CMK (cell line): ENCODE measurements around the gene NEAT1.

Source experiments
- DNase-seq: peaks from one replicate; pipeline ENCODE4 v3.0.0-alpha.2; 2010; ENCODE audit warnings: low read depth

NEAT1 gene

DNA sequence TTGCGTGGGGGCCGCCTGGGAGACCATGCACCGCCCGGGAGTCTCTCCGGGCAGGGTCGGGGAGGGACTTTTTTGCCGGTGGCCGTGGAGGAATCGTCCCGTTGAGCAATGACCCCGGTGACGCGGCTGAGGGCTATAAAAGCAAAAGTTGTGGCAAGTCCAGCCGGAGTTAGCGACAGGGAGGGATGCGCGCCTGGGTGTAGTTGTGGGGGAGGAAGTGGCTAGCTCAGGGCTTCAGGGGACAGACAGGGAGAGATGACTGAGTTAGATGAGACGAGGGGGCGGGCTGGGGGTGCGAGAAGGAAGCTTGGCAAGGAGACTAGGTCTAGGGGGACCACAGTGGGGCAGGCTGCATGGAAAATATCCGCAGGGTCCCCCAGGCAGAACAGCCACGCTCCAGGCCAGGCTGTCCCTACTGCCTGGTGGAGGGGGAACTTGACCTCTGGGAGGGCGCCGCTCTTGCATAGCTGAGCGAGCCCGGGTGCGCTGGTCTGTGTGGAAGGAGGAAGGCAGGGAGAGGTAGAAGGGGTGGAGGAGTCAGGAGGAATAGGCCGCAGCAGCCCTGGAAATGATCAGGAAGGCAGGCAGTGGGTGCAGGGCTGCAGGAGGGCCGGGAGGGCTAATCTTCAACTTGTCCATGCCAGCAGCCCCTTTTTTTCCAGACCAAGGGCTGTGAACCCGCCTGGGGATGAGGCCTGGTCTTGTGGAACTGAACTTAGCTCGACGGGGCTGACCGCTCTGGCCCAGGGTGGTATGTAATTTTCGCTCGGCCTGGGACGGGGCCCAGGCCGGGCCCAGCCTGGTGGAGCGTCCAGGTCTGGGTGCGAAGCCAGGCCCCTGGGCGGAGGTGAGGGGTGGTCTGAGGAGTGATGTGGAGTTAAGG lies at the start of gene NEAT1:
TSS of gene NEAT1 (plus strand) at position 166 of the 883 bp plus-strand sequence.
- peak; percentile 99 for DNase-seq

DNA sequence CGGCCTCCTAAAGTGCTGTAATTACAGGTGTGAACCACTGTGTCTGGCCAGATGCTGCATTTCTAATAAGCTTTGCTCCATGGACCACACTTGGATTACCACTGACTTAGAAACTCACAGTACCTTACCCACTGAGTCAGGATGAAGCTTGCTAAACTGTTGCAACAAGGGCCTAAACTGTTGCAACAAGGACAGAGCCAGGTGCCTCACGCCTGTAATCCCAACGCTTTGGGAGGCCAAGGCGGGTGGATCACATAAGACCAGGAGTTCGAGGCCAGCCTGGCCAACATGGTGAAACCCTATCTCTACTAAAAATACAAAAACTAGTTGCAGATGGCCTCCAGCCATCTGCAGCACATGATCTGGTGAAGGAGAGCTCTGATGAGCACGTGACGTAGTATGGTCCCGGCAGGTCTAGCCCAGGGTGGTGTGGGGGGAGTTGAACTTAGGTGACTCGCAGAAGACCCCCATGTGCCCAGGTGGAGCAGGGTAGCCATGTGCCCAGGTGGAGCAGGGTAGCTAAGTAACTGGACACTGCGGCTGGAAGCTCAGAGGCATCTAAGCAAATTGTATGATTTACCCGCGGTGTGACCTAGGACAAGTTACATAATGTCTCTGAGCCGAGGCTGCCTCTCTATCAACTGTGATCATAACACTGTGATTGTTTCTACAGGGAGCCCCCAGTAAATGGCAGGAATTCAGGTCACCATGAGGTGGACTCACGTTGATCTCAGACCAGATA lies 48.6 kb upstream of the NEAT1 start:
- DNase-seq = no peak

- DNase-seq = no peak
These were observed 47.6 kb upstream of the NEAT1 start for GRCh38 chr11:65375012-65375411.

- no peak for DNase-seq
These were observed 46.4 kb upstream of the NEAT1 start for GRCh38 chr11:65376138-65376713.

DNA sequence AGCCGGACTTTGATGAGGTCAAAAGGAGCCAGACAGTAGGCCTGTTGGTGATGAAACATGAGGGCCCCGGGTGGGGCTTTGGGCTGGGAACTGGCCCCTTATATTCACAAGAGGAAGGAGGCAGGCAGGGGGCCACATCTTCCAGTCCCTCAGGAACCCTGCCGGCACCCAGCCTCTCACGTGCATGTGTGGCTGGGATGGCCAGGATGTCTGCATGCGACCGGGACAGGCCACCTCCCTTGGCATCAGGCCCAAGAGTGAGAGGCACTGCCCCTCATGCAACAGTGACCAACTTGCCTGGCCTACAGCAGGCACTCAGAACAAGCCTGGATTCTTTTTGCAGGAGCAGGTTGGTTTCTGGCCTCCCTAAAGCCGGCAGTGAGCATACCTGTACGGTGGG lies 45.6 kb upstream of the NEAT1 start:
- DNase-seq = no peak

DNA sequence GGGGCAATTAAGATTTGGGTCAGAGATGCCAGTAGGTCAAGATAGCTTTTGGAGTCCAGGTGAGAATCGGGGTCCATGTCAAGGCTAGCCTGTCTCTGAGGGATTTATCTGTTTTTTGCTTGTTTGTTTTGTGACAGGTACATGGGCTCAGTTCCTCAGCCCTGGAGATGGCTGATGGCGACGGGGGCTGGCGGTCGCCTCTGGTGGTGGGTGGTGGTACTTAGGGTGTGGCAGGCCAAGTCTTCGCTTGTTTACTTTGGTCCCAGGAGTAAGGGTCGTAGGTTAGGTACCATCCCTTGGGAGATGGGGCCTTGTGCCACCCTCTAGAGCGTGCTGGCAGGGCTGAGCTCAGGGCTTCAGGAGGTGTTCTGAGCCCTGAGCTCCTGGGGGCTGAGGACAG lies 44.8 kb upstream of the NEAT1 start:
- no peak for DNase-seq

DNA sequence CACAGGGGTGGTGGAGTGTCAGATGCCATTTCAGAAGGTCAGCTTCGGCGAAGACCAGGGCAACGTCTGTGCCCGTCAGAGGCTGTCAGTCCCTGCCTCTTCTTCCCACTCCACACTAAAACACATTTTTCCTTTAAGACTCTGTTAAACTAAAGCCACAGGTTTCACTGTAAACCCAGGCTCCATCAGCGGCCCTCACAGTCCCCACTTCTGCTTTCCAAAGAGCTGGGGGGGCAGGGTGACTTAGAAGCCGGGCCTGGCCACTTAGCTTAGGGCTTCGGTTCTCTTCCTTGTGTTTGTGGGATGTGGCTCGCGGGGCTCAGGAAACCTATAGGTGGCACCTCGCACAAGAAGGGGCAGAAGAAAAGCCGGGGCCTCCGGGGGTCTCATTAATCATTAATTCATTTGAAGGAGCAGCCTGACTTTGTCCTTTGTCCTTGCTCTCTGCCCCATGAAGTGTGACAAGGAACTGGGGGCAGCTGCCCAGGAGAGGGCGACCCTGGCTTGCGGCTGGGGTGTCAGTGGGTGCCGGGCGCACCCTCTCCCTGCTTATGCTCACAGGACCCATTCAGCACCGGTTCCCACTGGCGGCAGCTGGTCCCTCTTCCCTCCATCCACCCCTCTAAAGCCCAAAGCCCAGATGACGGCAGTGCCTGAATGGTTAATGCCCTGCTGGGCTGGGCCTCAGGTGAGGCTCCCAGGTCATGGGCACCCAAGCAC lies 44.2 kb upstream of the NEAT1 start:
- no peak for DNase-seq

DNA sequence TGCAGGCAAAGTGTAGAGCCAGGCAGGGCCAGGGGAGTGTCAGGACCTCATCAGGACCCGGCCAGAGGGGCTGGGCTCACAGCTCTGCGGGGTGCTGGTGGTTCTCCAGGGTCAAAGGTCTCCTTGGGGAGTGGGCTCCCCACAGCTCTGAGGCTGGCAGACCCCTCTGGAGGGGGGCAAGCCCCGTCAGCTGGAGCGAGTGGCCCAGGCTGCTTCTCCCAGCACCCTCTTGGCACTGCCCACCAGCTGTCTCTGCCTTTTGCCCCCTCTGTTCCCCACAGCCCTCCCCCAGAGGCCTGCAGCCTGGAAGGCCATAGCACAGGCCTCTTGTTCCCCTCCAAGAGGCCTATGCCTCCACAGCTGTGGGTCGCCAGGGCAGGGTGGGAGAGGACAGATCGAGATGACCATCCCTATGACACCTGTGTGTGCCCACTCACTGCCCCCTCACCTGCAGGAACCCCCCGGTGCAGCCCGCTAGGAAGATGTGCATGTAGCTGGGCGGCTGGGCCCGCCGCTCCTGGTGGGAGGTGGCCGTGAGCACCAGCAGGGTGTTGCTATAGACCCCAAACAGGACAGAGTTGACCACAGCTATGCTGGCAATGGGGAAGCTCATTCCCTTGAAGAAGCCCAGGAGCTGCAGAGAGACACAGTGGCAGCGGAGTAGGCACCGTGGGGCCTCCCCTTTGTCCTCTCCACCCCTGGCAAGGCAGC lies 43.5 kb upstream of the NEAT1 start:
- DNase-seq = no peak

DNA sequence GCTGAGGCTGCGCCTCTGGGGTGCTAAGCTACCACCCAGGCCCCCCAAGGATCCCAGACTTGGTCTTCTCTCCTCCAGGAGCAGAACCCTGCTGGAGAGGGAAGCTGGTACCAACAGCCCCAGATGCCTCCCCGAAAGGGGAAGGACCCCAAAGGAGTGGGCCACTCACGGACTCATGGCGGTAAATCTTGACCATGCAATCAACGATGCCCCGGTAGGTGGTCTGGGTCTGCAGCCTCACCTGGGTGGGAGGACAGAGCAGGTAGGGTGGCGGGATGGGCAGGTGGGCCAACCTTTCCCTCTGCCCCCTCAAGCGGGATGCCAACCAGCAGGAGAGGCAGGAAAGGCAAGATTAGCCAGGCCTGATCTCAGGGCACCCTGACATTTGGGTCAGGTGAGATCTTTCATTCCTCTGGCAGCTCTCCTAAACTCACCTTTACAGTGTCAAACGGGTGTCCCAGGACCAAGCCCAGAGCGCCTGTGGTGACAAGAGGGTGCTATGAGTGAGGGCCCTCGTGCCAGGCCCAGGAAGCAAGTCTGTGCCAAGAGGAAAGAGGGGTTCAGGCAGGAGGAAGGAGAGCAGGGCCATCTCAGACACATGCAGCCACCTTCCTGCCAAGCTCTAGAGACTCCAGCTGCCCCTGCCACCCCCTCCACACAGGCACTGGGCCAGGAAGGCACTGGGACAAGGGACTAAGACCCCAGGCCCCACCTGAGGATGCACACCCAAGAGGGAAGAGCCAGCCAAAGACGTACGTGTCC lies 42.7 kb upstream of the NEAT1 start:
- DNase-seq = no peak

DNA sequence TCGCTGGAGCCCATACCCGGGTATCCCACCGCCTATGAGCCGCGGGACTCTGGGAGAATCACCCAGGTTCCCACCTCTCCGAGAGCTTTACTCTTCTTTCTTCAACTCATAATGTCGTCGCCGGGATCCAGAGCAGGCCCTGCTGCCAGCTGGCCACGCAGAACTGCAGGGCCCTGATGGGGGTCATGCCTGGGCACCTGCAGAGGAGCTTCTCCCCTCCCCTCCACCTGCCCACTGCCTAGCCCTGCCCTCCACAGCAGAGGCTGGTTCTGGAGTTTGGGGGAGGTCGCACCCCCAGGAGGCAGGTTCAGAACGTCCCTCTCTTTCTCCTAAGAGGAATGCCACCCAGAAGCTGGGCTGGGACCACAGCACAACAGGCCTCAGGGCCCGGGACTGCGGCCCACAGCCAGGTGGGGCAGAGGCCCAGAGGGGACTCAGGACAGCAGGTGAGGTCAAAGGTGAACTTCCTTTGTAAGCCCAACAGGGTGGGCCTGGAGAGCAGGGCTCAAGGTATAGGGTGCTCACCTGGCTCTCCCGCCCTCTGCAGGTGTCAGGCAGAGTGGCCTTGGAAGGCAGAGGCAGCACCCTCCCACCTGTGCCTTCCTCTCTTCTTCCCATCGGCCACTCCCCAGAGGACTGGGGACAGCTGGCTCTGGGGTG lies 42.0 kb upstream of the NEAT1 start:
- no peak for DNase-seq

DNA sequence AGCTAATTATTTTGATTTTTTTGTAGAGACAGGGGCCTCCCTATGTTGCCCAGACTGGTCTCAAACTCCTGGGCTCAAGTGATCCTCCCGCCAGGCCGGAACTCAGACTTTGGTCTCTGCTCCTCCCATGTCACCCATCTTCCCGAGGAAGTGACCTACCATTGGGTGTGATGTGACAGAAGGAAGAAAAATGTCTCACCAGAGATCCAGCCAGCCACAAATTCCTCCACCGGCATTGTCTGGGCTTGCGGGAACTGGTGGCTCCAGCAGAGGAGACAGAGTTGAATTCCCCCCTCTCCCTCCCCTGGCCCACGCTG lies 40.9 kb upstream of the NEAT1 start:
- DNase-seq = peak; percentile 62

GRCh38 chr11:65382033-65382803 lies 40.4 kb upstream of the NEAT1 start, which contains the start of gene SLC25A45:
Gene SLC25A45 (minus strand): TSS chr11:65382646. CDS start chr11:65381951, 695 bp downstream.
- DNase-seq = peak; percentile 89

DNA sequence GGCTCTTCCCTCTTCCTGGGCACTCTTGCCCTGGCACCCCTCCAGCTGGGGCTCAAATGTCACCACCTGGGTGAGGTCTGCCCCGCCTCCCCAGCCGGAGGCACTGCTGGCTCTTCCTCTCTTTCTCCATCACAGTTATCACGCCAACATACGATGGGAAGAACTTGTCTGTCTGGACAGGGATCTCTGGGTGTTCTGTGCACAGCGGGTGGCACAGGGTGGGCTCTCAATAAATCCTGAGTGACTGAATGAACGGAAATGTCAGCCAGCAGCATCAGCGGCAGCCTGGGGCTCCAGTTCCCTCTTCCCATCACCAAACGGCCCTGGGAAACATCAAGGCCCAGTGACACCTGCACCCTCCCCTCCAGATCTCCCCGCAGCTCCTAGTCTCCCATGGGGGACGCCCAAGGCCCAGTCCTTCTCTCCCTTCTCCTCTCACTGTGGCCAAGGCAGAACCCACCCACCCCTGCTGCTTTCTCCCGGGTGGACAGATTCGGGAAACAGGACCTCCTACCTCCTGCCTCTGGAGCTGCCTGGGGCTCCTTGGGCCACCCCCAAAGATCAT lies 39.7 kb upstream of the NEAT1 start:
- DNase-seq = no peak

DNA sequence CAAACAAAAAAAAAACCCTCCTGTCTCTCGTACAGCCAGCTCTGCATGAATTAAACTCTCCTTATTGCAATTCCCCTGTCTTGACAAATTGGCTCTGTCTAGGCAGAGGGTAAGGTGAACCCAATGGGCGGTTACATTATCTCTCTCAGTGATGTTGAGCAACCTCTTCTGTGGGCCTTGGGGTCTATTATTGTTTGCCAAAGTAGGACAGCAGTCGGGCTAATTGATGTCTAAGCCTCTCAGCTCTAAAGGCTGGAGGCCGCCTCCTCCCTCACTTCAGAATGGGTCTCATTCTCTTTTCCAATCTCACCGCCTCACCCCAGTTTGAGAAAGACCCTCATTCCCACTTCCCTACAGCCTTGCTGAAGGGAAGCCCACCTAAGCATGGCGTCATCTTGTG lies 38.8 kb upstream of the NEAT1 start:
- no peak for DNase-seq

- no peak for DNase-seq
These were observed 38.2 kb upstream of the NEAT1 start for GRCh38 chr11:65384301-65384889.

DNA sequence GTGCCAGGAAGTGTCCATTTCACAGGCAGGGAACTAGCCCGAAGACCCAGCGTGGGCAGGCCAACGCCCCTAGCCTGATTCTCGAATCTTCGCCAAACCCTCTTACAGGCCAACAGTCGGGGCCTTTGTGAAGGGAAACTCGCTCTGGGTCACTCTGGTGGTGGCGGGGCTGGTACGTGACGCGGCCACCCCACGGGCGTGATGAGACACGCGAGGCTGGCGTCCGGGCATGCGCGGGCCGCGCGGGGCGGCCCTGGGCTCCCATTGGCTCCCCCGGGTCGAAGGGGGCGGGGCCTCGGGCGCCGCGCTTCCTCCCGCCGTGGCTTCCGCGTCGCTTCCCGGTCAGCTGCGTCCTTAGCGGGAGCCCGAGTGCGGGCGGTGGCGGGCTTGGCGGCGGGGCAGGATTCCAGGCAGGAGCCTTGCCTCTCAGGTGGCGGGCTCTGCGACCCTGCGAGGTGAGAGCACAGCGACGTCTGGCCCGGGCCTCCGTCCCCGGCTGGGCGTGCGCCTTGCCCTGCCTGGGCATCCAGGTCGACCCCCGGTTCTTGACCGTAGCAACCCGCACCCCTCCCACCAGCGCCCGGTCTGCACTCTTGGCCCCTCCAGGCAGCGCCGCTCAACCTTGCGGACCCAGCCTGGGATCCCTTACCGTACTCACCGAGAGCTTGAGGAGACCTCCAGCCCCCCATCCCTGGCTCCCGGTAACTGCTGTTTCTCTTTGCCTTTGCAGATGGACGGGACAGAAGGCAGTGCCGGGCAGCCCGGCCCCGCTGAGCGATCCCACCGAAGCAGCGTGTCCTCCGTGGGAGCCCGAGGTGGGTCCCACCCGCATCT lies 36.1 kb upstream of the NEAT1 start, which contains the start of gene FRMD8:
TSS of gene FRMD8 (plus strand) at position 331 of the 834 bp plus-strand sequence. CDS start at position 731, 400 bp downstream.
- DNase-seq = peak; percentile 76

DNA sequence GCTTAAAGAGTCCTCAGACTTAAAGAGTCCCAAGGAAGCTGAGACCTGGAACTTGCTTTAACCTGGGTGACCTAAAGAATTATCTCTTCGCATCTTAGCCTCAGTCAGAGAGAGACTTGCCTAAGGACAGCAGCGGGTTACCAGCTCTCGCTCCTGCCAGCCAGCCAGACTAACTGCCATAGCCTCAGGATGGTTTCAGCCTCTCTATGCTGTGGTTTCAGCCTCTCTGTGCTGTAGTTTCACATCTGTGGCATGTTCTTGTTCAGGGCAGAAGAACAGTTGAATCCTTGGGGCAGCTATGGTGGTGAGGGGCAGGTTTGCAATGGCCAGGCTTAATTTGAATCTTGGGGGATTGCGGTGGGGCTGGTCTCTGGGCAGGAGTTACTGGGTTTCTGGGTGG lies 33.9 kb upstream of the NEAT1 start:
- DNase-seq = no peak
